ENCODE measurements around the gene GPR151.

DNA sequence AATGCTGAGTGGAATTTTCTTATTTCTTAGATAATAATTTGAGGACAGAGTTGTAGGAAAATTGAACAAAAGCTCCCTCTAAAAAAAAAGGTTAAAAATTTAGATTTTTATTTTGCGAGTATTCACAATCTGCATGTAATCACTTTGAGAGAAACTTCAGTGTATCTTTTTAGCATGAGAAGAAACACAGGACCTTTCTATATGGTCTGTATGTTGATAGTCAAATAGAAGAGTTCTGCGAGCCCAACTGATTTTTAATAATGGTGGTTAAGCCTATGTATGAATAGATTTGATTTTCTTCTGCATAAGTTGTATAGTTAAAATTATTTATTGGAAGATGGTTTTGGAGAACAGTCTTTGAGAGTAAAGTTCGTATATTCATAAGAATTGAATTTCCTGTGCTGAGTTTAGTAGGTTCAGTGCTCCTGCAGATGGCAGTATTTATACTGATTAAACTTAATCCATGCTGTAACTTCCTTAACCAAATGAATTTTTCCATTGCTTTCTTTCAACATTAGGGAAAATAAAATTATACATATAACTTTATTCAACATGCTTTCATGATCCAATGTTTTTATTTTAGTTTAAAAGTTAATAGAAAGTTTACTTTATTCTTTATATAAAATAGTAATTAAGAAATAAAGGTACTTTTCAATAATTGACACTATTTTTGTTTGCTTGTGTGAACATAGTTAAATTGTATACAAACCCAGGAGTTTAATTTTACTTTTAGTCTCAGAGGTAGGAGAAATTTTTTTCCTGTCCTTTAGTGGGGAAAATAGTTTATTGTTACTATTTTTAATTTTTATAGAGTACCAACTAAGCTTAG, 49.3 kb downstream of the GPR151 start:
- TF ChIP-seq, protein P1, sequence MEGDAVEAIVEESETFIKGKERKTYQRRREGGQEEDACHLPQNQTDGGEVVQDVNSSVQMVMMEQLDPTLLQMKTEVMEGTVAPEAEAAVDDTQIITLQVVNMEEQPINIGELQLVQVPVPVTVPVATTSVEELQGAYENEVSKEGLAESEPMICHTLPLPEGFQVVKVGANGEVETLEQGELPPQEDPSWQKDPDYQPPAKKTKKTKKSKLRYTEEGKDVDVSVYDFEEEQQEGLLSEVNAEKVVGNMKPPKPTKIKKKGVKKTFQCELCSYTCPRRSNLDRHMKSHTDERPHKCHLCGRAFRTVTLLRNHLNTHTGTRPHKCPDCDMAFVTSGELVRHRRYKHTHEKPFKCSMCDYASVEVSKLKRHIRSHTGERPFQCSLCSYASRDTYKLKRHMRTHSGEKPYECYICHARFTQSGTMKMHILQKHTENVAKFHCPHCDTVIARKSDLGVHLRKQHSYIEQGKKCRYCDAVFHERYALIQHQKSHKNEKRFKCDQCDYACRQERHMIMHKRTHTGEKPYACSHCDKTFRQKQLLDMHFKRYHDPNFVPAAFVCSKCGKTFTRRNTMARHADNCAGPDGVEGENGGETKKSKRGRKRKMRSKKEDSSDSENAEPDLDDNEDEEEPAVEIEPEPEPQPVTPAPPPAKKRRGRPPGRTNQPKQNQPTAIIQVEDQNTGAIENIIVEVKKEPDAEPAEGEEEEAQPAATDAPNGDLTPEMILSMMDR (conservative IDR thresholded peaks at IDR 0.05; ENCODE audit: low read depth, low read length): peak; percentile 70
- TF ChIP-seq EZH2 (IDR thresholded peaks at IDR 0.05; ENCODE audit: low read length, unreplicated experiment) (no peak), EZH2phosphoT487 (IDR thresholded peaks at IDR 0.05; ENCODE audit: borderline replicate concordance, low read length) (no peak)

Measured in PC-3 (cell line).